GM21737 (cell line): Measurements from ENCODE around the gene GPSM3.

Experiments used
- ATAC-seq: cut with Tn5 transposase; IDR thresholded peaks from one replicate; pipeline ENCODE4 v1.9.1; 2021; ENCODE audit warnings: mild to moderate bottlenecking, moderate library complexity; ENCODE audit not compliant: unreplicated experiment

Gene GPSM3

GRCh38 chr6:32175711-32176475 lies 16.6 kb downstream of the GPSM3 start, which contains the start of gene AGPAT1:
AGPAT1 (minus strand) TSS chr6:32176084; CDS start chr6:32171496, 4,588 bp downstream.
- peak; percentile 34 for ATAC-seq

GRCh38 chr6:32175322-32175710 lies 17.1 kb downstream of the GPSM3 start:
- no peak for ATAC-seq

GRCh38 chr6:32174416-32174815 lies 18.0 kb downstream of the GPSM3 start:
- ATAC-seq: no peak

GRCh38 chr6:32173051-32173727 lies 19.3 kb downstream of the GPSM3 start:
- ATAC-seq: no peak

GRCh38 chr6:32171234-32171633 lies 21.2 kb downstream of the GPSM3 start:
- ATAC-seq: no peak

- ATAC-seq: no peak
These were observed 22.1 kb downstream of the GPSM3 start for GRCh38 chr6:32170294-32170693.

GRCh38 chr6:32168807-32169591 lies 23.4 kb downstream of the GPSM3 start:
- ATAC-seq: no peak

GRCh38 chr6:32168350-32168749 lies 24.1 kb downstream of the GPSM3 start:
- no peak for ATAC-seq

GRCh38 chr6:32167761-32168262 lies 24.6 kb downstream of the GPSM3 start:
- no peak for ATAC-seq

GRCh38 chr6:32167154-32167760 lies 25.2 kb downstream of the GPSM3 start:
- ATAC-seq: no peak

GRCh38 chr6:32166411-32167061 lies 25.9 kb downstream of the GPSM3 start:
- ATAC-seq: no peak

- ATAC-seq: no peak
These were observed 28.1 kb downstream of the GPSM3 start, which contains the start of gene EGFL8 for GRCh38 chr6:32164295-32164694. EGFL8 (plus strand) TSS chr6:32164595; CDS start chr6:32166166, 1,571 bp downstream.

- ATAC-seq: no peak
These were observed 28.7 kb downstream of the GPSM3 start for GRCh38 chr6:32163559-32164258.

- ATAC-seq: no peak
These were observed 34.4 kb downstream of the GPSM3 start for GRCh38 chr6:32158052-32158451.

- ATAC-seq: no peak
These were observed 35.6 kb downstream of the GPSM3 start for GRCh38 chr6:32156891-32157290.

GRCh38 chr6:32154514-32155161 lies 37.8 kb downstream of the GPSM3 start:
- peak; percentile 56 for ATAC-seq

- peak; percentile 11 for ATAC-seq
These were observed 38.6 kb downstream of the GPSM3 start, which contains the start of gene PPT2 for GRCh38 chr6:32153564-32154513. PPT2 (plus strand) TSS chr6:32154141; CDS start chr6:32154595, 454 bp downstream.
